ENCODE measurements around the gene ZFPL1.

- TF ChIP-seq CTCF (conservative IDR thresholded peaks at IDR 0.05; ENCODE audit: low read length): no peak
- no peak for TF ChIP-seq EZH2phosphoT487 (IDR thresholded peaks at IDR 0.05; ENCODE audit: borderline replicate concordance, low read depth, low read length)
These were observed 36.2 kb upstream of the ZFPL1 start for GRCh38 chr11:65047581-65048422.
